T-helper 17 cell (primary cell): ENCODE results near the gene RGL3. TPM values are rescaled to one million over a fixed set of nuclear protein-coding genes. Genes with fewer than 3 reads are reported as not detected.
"Not testable (repeated sequence)": the region's sequence is repeated elsewhere in the genome, so short reads cannot be mapped to it uniquely, and the experiment has no call there.

ENCODE experiments used
- ATAC-seq: fragments of 150-1000 bp; cut with Tn5 transposase; 2 replicates; pipeline ENCODE4 v1.10.0; 2021; ENCODE audit warnings: mild to moderate bottlenecking, moderate library complexity
- DNase-seq, 3 donors: peaks; one replicate each; pipeline versions ENCODE4 v3.0.0 to v3.0.0-alpha.2; 2020 to 2021
- H3K9me3 ChIP-seq: one replicate; pipeline ENCODE4 v1.7.0; 2013; ENCODE audit warnings: low read length, mild to moderate bottlenecking; ENCODE audit not compliant: control insufficient read depth, poor library complexity, severe bottlenecking
- H3K27ac Mint-ChIP-seq: one replicate; pipeline ENCODE4 v1.8.0; 2022; ENCODE audit warnings: mild to moderate bottlenecking, moderate library complexity, mixed read lengths
- H3K27me3 Mint-ChIP-seq: one replicate; pipeline ENCODE4 v1.8.0; 2022; ENCODE audit warnings: mixed read lengths
- H3K36me3 Mint-ChIP-seq: one replicate; pipeline ENCODE4 v1.8.0; 2022; ENCODE audit warnings: low read depth, mixed read lengths
- H3K4me1 Mint-ChIP-seq: one replicate; pipeline ENCODE4 v1.8.0; 2022; ENCODE audit warnings: mild to moderate bottlenecking, mixed read lengths
- H3K4me3 Mint-ChIP-seq: one replicate; pipeline ENCODE4 v1.8.0; 2022; ENCODE audit warnings: mild to moderate bottlenecking, moderate library complexity, mixed read lengths
- total RNA-seq, 4 donors: library from RNA in 2 of 4; stranded (reverse) in 2 of 4; gene quantifications; one replicate each; pipeline ENCODE4 v1.2.3 and lab custom pipeline; 2022 to 2026

The RGL3 gene
- total RNA-seq, 2 donors from 2014 or later = not detected

DNA sequence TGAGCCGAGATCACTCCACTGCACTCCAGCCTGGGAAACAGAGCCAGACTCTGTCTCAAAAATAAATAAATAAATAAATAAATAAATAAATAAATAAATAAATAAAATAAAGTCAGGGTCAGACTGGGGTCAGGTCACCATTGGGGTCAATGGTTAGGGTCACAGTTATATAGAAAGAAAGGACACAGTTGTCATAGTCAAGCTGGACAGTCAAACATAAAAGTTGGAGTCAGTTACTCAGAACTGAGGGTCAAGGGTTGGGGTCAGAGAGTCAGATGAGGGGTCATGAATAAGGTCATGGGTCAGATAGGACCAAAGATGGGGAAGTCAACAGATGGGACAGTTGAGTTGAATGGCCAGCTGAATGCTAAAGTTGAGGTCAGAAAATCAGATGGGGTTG, 18.3 kb downstream of the RGL3 start:
- Mint-ChIP-seq H3K4me3 (no peak overlapping the region), H3K27ac (no peak overlapping the region), H3K4me1 (peaks cover 3% of the 10 kb centered on the region), H3K27me3 (no peaks in the 10 kb centered on the region), H3K36me3 (peaks cover 2% of the 10 kb centered on the region)
- no peak for ATAC-seq
- H3K9me3 ChIP-seq = no peaks in the 10 kb centered on the region
- DNase-seq = no peak

GRCh38 chr19:11399667-11400066, 19.4 kb downstream of the RGL3 start:
- peaks cover 5% of the 10 kb centered on the region for H3K4me1 Mint-ChIP-seq
- H3K4me3 Mint-ChIP-seq = no peak overlapping the region
- no peak overlapping the region for H3K27ac Mint-ChIP-seq
- ATAC-seq = no peak
- H3K9me3 ChIP-seq = no peaks in the 10 kb centered on the region
- H3K27me3 Mint-ChIP-seq = peaks cover 7% of the 10 kb centered on the region
- no peak for DNase-seq
- H3K36me3 Mint-ChIP-seq = peaks cover 2% of the 10 kb centered on the region

GRCh38 chr19:11397089-11397610, 22.0 kb downstream of the RGL3 start:
- ATAC-seq = no peak
- Mint-ChIP-seq H3K36me3 (peaks cover 2% of the 10 kb centered on the region), H3K4me1 (peaks cover 7% of the 10 kb centered on the region), H3K27me3 (peaks cover 14% of the 10 kb centered on the region), H3K4me3 (no peak overlapping the region), H3K27ac (no peak overlapping the region)
- no peak for DNase-seq
- no peaks in the 10 kb centered on the region for H3K9me3 ChIP-seq

DNA sequence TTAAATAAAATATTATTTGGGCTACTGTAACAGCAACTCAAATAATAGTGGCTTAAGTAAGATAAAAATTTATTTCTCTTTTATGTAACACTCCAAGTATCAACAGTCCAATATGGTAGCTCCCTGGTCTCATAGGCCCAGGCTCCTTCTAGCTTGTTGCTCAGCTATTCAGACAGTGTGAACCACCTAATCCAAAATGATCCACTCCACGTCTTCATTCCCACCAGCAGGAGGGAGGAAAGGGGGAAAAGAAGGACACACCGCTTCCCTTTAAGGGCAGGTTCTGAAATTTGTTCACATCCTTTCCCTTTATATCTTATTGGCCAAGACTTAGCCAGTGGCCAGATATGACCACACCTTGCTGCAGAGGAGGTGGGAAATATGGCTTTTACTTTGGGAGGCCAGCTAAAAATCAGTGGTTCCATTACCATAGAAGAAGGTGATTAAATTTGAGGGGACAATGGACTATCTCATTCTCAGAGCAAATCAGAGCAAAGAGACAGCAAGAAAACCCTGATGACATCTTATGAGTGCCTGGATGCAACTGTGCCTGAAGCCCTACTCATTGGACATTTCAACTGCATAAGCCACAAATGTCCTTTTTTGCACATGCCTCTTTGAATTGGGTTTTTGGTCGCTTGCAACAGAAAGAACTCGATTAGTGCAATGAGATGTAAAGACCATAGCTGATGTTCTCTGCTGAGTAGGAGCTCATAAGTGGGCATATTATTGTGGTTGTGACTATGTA, 28.0 kb downstream of the RGL3 start:
- no peaks in the 10 kb centered on the region for H3K36me3 Mint-ChIP-seq
- ATAC-seq (no peak), DNase-seq (no peak)
- H3K4me3 Mint-ChIP-seq = no peak overlapping the region
- no peaks in the 10 kb centered on the region for H3K9me3 ChIP-seq
- H3K27ac Mint-ChIP-seq = no peak overlapping the region
- H3K27me3 Mint-ChIP-seq = peaks cover 14% of the 10 kb centered on the region
- peaks cover 8% of the 10 kb centered on the region for H3K4me1 Mint-ChIP-seq

GRCh38 chr19:11390359-11390758, 28.8 kb downstream of the RGL3 start:
- Mint-ChIP-seq H3K27me3 (peaks cover 11% of the 10 kb centered on the region), H3K4me3 (no peak overlapping the region), H3K36me3 (no peaks in the 10 kb centered on the region), H3K4me1 (peaks cover 8% of the 10 kb centered on the region), H3K27ac (no peak overlapping the region)
- H3K9me3 ChIP-seq = no peaks in the 10 kb centered on the region
- no peak for ATAC-seq
- DNase-seq = no peak

- Mint-ChIP-seq H3K36me3 (no peaks in the 10 kb centered on the region), H3K4me3 (no peak overlapping the region), H3K4me1 (peaks cover 7% of the 10 kb centered on the region), H3K27ac (no peak overlapping the region), H3K27me3 (peaks cover 7% of the 10 kb centered on the region)
- no peak for DNase-seq
- no peaks in the 10 kb centered on the region for H3K9me3 ChIP-seq
- peak; percentile 59 for ATAC-seq
Observed at GRCh38 chr19:11387162-11388034, 31.7 kb downstream of the RGL3 start.

DNA sequence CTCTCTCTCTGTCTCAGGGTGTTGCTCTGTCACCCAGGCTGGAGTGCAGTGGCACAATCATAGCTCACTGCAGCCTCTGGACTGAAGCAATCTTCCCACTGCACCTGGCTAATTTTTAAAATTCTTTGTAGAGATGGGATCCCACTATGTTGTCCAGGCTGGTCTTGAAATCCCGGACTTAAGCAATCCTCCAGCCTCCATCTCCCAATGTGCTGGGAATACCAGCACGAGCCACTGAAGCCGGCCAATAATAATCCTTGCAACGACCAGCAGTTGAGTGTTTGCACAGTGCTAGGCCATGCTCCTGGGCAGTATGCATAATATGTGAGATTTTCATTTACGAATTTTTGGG, 34.4 kb downstream of the RGL3 start:
- no peak for ATAC-seq
- peaks cover 13% of the 10 kb centered on the region for H3K27me3 Mint-ChIP-seq
- H3K27ac Mint-ChIP-seq = no peak overlapping the region
- no peak for DNase-seq
- peaks cover 26% of the 10 kb centered on the region for H3K4me1 Mint-ChIP-seq
- no peaks in the 10 kb centered on the region for H3K36me3 Mint-ChIP-seq
- peak overlapping the region; percentile 45 for H3K4me3 Mint-ChIP-seq
- H3K9me3 ChIP-seq = no peaks in the 10 kb centered on the region

- H3K36me3 Mint-ChIP-seq = no peaks in the 10 kb centered on the region
- H3K4me3 Mint-ChIP-seq = no peak overlapping the region
- no peak overlapping the region for H3K27ac Mint-ChIP-seq
- ATAC-seq (no peak), DNase-seq (no peak)
- no peaks in the 10 kb centered on the region for H3K9me3 ChIP-seq
- H3K27me3 Mint-ChIP-seq = peaks cover 13% of the 10 kb centered on the region
- peaks cover 26% of the 10 kb centered on the region for H3K4me1 Mint-ChIP-seq
Observed at GRCh38 chr19:11383706-11384048, 35.4 kb downstream of the RGL3 start.

DNA sequence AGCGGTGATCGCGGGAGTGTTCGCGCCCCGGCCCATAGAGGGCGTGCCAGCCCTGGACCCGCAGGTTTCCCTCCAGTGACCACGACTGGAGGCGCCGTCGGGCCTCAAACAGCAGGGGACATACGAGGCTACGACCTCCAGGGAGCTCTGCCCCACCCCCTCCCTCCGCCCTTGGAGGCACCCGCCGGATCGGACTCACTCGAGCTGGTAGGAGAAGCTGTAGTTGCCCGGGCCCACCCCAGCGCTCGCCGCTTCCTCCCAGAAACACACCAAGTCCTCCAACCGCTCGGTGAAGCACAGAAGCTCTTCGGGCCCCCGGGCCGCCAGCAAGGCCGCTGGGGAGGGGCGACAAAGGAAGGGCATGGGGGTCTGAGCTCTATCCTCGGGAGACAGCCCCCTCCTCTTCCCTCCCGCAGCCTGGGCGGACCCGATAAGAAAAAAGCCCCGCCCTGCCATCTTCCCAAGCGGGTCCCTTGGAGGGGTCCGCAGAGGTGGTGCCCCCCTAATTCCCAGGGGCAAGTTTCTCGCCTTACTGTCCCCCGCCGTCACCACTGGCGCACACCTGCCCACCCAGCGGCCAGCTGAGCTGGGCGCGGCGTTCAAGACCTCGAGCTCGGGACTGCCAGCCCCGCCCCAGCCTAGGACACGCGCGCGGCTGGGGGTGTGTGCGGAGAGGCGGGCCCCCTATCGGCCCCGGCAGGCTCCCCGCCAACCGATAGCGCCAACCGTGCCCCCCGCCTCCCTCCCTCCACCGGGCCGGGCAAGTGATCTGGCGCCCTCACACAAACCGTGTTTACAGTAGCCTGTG, 36.0 kb downstream of the RGL3 start:
- peak overlapping the region; percentile 74 for H3K4me3 Mint-ChIP-seq
- H3K9me3 ChIP-seq = no peaks in the 10 kb centered on the region
- peaks cover 26% of the 10 kb centered on the region for H3K4me1 Mint-ChIP-seq
- no peak for ATAC-seq
- DNase-seq = peak in 2 of 3 donors; percentile 27 to 31
- no peaks in the 10 kb centered on the region for H3K36me3 Mint-ChIP-seq
- H3K27ac Mint-ChIP-seq = no peak overlapping the region
- H3K27me3 Mint-ChIP-seq = peaks cover 13% of the 10 kb centered on the region

GRCh38 chr19:11380653-11381537, 38.2 kb downstream of the RGL3 start:
- no peaks in the 10 kb centered on the region for H3K9me3 ChIP-seq
- H3K27me3 Mint-ChIP-seq = peaks cover 13% of the 10 kb centered on the region
- DNase-seq (peak; percentile 92 to 96 (median 94)), ATAC-seq (peak; percentile 90)
- H3K4me3 Mint-ChIP-seq = peak overlapping the region; percentile 97
- peaks cover 2% of the 10 kb centered on the region for H3K36me3 Mint-ChIP-seq
- H3K27ac Mint-ChIP-seq = peak overlapping the region; percentile 96
- H3K4me1 Mint-ChIP-seq = peaks cover 33% of the 10 kb centered on the region

DNA sequence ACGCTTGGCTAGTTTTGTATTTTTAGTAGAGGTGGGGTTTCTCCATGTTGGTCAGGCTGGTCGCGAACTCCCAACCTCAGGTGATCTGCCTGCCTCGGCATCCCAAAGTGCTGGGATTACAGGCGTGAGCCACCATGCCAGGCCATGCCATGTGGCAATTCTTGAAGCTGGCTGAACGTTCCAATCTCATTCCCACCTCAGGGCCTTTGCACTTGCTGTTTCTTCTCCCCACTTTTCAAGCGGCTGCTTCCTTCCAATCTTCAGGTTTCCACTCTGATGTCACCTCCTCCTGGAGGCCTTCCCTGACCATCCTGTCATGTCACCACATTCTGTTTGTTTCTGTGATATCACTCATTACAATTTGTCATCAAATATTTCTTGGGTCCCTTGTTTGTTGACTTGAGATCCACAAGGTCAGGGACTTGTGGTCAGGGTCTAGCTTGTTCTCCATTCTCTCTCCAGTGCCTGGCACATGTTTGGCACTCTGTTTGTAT, 39.2 kb downstream of the RGL3 start:
- Mint-ChIP-seq H3K27me3 (peaks cover 13% of the 10 kb centered on the region), H3K4me3 (peak overlapping the region; percentile 97), H3K36me3 (peaks cover 2% of the 10 kb centered on the region), H3K4me1 (peaks cover 37% of the 10 kb centered on the region), H3K27ac (peak overlapping the region; percentile 96)
- no peak for ATAC-seq
- no peak for DNase-seq
- H3K9me3 ChIP-seq = no peaks in the 10 kb centered on the region

- not testable (repeated sequence) for ATAC-seq, H3K9me3 ChIP-seq, H3K36me3 Mint-ChIP-seq, DNase-seq, H3K4me3 Mint-ChIP-seq
- H3K27me3 Mint-ChIP-seq = peaks cover 13% of the 10 kb centered on the region
- peak overlapping the region; percentile 96 for H3K27ac Mint-ChIP-seq
- H3K4me1 Mint-ChIP-seq = peaks cover 34% of the 10 kb centered on the region
Observed at GRCh38 chr19:11379269-11379845, 39.8 kb downstream of the RGL3 start.
